ENCODE results near the gene HOPX. TPM values are rescaled to one million over a fixed set of nuclear protein-coding genes. Genes with fewer than 3 reads are reported as not detected.

The HOPX gene
- total and polyA plus RNA-seq, 2 of the 4 experiments (the other 2 are of a cell fraction): 1.3 to 1.7 TPM

- TF ChIP-seq RCOR1 (IDR thresholded peaks at IDR 0.05; ENCODE audit: insufficient replicate concordance, low read length) (no peak), SMC3 (IDR thresholded peaks at IDR 0.05; ENCODE audit: low read depth, low read length) (no peak)
Measured at GRCh38 chr4:56681158-56681852, at the start of gene HOPX (continued).

DNA sequence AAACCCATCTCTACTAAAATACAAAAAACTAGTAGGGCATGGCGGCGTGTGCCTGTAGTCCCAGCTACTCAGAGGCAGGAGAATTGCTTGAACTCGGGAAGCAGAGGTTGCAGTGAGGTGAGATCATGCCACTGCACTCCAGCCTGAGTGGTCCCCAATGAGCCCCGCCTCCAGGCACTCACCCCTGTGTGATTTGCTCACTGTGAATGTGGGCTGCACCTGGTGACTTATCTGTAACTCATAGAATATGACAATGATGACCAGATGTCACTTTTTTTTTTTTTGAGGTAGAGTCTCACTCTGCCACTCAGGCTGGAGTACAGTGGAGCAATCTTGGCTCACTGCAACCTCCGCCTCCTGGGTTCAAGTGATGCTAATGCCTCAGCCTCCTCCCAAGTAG lies 49.0 kb upstream of the HOPX start:
- POLR2A ChIA-PET (ENCODE audit: unreplicated experiment): no interaction called here
- Histone ChIP-seq H3K27ac (ENCODE audit: insufficient read depth, low read length) (no peak overlapping the region), H2BK120ac (ENCODE audit: low read depth, low read length) (no peak overlapping the region), H4K20me1 (ENCODE audit: insufficient read depth, low read length) (no peaks in the 10 kb centered on the region), H3K56ac (ENCODE audit: extremely low read depth, insufficient read depth, low read length) (no peak overlapping the region), H2AK5ac (ENCODE audit: low read depth, low read length) (no peak overlapping the region), H3K14ac (replicated peaks; ENCODE audit: low read depth, low read length) (no peak overlapping the region), H3K9me1 (ENCODE audit: insufficient read depth, low read length) (0 out of 2 replicates have a peak, but pooled peaks cover 3% of the 10 kb centered on the region), H3K23ac (ENCODE audit: low read depth, low read length) (no peak overlapping the region), H2AK9ac (replicated peaks; ENCODE audit: low read depth, low read length, poor library complexity) (no peak overlapping the region), H2AFZ (replicated peaks; ENCODE audit: low read length, poor library complexity) (no peak overlapping the region), H2BK5ac (ENCODE audit: low read depth, low read length, poor library complexity, severe bottlenecking) (no peak overlapping the region), H3K36me3 (ENCODE audit: control insufficient read depth, insufficient read depth, low read length) (no peaks in the 10 kb centered on the region), H4K5ac (ENCODE audit: low read depth, low read length) (no peak overlapping the region), H2BK15ac (ENCODE audit: low read depth, low read length) (no peak overlapping the region), H3K4me1 (ENCODE audit: control insufficient read depth, insufficient read depth, low read length) (peaks cover 2% of the 10 kb centered on the region; the same call in 1 of the 2 replicates), H3K9me3 (ENCODE audit: control insufficient read depth, insufficient read depth, low read length) (no peaks in the 10 kb centered on the region), H4K8ac (ENCODE audit: low read depth in 2 of 2, low read length in 2 of 2) (no peak overlapping the region), H3K27me3 (ENCODE audit: control insufficient read depth, insufficient read depth, low read length) (peaks cover 2% of the 10 kb centered on the region), H3K4me2 (ENCODE audit: low read depth, low read length) (no peak overlapping the region), H4K91ac (ENCODE audit: insufficient read depth, low read depth, low read length) (no peak overlapping the region), H3K79me1 (ENCODE audit: low read depth in 1 of 2, low read length in 2 of 2) (no peaks in the 10 kb centered on the region), H3K9ac (ENCODE audit: low read depth, low read length) (no peak overlapping the region), H3K18ac (ENCODE audit: low read depth, low read length) (no peak overlapping the region), H3K4me3 (ENCODE audit: insufficient read depth, low read depth, low read length) (no peak overlapping the region), H3K4ac (ENCODE audit: low read depth, low read length) (no peak overlapping the region), H2BK20ac (ENCODE audit: low read depth, low read length) (no peak overlapping the region)
- CTCF ChIA-PET: no interaction called here
- in situ Hi-C loops (cut with MboI; ENCODE audit: low sequenced_read_pairs) (no loop called here), dilution Hi-C loops (cut with HindIII; ENCODE audit: low sequenced_read_pairs, unreplicated experiment) (no loop called here), intact Hi-C loops (cut with micrococcal nuclease) (no loop called here)
- no peak for TF ChIP-seq MAFK (IDR thresholded peaks at IDR 0.05; ENCODE audit: low read depth, low read length)
- TF ChIP-seq BHLHE40 (IDR thresholded peaks at IDR 0.05; ENCODE audit: low read depth, low read length): no peak
- no peak for TF ChIP-seq POLR2A (IDR thresholded peaks at IDR 0.05; ENCODE audit: low read depth, low read length)
- no peak for TF ChIP-seq MXI1 (IDR thresholded peaks at IDR 0.05; ENCODE audit: borderline replicate concordance, low read depth, low read length)
- TF ChIP-seq, protein P1, sequence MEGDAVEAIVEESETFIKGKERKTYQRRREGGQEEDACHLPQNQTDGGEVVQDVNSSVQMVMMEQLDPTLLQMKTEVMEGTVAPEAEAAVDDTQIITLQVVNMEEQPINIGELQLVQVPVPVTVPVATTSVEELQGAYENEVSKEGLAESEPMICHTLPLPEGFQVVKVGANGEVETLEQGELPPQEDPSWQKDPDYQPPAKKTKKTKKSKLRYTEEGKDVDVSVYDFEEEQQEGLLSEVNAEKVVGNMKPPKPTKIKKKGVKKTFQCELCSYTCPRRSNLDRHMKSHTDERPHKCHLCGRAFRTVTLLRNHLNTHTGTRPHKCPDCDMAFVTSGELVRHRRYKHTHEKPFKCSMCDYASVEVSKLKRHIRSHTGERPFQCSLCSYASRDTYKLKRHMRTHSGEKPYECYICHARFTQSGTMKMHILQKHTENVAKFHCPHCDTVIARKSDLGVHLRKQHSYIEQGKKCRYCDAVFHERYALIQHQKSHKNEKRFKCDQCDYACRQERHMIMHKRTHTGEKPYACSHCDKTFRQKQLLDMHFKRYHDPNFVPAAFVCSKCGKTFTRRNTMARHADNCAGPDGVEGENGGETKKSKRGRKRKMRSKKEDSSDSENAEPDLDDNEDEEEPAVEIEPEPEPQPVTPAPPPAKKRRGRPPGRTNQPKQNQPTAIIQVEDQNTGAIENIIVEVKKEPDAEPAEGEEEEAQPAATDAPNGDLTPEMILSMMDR (conservative IDR thresholded peaks at IDR 0.05; ENCODE audit: low read depth, low read length): no peak
- TF ChIP-seq FOS (IDR thresholded peaks at IDR 0.05; ENCODE audit: low read depth, low read length): no peak
- no peak for TF ChIP-seq ELK1 (IDR thresholded peaks at IDR 0.05; ENCODE audit: borderline replicate concordance, low read depth, low read length)
- TF ChIP-seq CHD1 (IDR thresholded peaks at IDR 0.05; ENCODE audit: low read depth, low read length): no peak
- TF ChIP-seq RAD21 (IDR thresholded peaks at IDR 0.05; ENCODE audit: low read length): no peak
- TF ChIP-seq MAZ (IDR thresholded peaks at IDR 0.05; ENCODE audit: borderline replicate concordance, low read depth, low read length): no peak
- TF ChIP-seq SMC3 (IDR thresholded peaks at IDR 0.05; ENCODE audit: low read depth, low read length): no peak
- TF ChIP-seq CEBPB (IDR thresholded peaks at IDR 0.05; ENCODE audit: low read depth, low read length): no peak
- WGBS, 2 experiments (ENCODE audit: extremely low coverage in 2 of 2, insufficient read length in 1 of 2): 90% methylated on average over 2 of the region's 5 CpGs; no CpG with 5 or more reads in 1 of the 2 experiments
- no TSS peak for BruUV-seq (replicated peaks)
- no peak for ATAC-seq (ENCODE audit: low read depth)
- DNase-seq: no peak
